ENCODE results near the gene PPP1R1A. TPM values are rescaled to one million over a fixed set of nuclear protein-coding genes. Genes with fewer than 3 reads are reported as not detected.

The PPP1R1A gene
- total RNA-seq, 4 donors from 2014 or later = 0.76 to 9.0 (median 2.4) TPM

DNA sequence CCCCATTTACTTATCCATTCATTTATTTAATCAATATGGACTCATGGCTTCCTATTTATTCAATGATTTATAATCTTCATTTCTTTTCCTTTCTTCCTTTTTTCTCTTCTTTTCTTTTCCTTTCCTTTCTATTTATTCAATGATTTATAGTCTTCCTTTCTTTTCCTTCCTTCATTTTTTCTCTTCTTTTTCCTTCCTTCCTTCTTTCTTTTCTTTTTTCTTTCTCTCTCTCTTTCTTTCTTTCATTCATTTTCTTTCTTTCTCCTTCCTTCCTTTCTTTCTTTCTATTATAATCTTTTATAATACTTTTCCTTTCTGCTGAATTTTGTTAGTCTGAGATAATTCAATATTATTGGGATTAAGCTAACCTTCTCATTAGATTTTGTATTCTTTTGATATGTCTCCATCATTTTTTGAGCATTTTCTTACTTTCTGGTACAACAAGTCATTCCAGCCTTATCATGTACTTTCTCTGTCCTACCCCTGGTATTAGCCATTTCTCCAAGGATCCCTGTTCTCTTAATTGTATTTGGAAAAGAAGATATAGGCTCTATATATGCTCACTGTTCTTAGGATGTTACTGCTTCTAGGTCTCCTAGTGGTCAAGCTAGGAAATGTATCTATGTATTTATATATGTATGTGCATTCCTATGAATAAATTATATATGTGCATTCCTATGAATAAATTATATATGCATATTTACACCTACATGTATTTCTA, 34.2 kb upstream of the PPP1R1A start:
- no peak for DNase-seq
- Histone ChIP-seq H3K36me3 (no peaks in the 10 kb centered on the region), H3K4me1 (no peaks in the 10 kb centered on the region), H3K9me3 (no peaks in the 10 kb centered on the region), H3K27ac (no peak overlapping the region), H3K27me3 (peaks cover 0 to 7% of the 10 kb centered on the region in 2 donors), H3K4me3 (no peak overlapping the region)
- no peak for TF ChIP-seq POLR2A (IDR thresholded peaks at IDR 0.05)
- TF ChIP-seq, protein P1, sequence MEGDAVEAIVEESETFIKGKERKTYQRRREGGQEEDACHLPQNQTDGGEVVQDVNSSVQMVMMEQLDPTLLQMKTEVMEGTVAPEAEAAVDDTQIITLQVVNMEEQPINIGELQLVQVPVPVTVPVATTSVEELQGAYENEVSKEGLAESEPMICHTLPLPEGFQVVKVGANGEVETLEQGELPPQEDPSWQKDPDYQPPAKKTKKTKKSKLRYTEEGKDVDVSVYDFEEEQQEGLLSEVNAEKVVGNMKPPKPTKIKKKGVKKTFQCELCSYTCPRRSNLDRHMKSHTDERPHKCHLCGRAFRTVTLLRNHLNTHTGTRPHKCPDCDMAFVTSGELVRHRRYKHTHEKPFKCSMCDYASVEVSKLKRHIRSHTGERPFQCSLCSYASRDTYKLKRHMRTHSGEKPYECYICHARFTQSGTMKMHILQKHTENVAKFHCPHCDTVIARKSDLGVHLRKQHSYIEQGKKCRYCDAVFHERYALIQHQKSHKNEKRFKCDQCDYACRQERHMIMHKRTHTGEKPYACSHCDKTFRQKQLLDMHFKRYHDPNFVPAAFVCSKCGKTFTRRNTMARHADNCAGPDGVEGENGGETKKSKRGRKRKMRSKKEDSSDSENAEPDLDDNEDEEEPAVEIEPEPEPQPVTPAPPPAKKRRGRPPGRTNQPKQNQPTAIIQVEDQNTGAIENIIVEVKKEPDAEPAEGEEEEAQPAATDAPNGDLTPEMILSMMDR (IDR thresholded peaks at IDR 0.05) = no peak
- intact Hi-C loops (cut with DNase I; ENCODE audit: low total_unique reads) = no loop called here

DNA sequence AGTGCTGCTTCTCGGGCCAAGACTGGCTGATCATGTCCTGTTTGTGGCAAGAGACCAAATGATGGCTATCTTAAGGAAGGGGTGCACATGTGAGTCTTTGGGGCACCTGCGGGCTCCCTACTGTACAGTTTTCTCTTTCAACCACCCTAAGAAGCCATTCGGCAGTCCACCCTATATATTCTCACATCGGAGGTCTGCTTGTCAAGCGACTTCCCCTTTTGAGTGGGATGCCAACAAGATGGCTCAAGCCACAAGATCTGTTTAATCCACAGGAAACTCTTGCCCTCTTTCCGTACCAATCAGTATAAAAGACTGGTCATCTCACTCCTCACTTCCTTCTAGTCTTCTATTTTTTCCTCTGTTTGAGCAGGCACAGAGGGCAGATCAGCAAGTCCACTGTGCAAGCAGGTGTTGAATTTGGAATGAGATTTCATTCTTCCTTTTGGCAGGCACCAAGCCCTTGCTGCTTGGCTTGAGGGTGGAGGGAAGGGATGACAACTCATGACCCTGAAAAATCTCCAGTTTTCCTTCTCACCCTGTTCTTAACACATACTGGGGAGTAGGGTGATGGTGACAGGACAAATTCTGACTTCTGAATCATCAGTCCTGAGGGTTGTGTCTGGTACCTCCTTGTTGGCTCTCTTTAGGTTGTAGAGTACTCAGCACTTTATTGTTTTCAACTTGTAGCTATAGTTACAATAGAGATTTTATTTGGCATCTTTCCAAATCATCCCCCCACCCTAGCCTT, 28.6 kb upstream of the PPP1R1A start:
- TF ChIP-seq, protein P1 (IDR thresholded peaks at IDR 0.05) = no peak
- no peak for TF ChIP-seq POLR2A (IDR thresholded peaks at IDR 0.05)
- no peak overlapping the region for H3K4me3 ChIP-seq
- H3K9me3 ChIP-seq = no peaks in the 10 kb centered on the region
- no peaks in the 10 kb centered on the region for H3K4me1 ChIP-seq
- intact Hi-C loops (cut with DNase I; ENCODE audit: low total_unique reads) = no loop called here
- DNase-seq = no peak
- H3K36me3 ChIP-seq = no peaks in the 10 kb centered on the region
- H3K27ac ChIP-seq = no peak overlapping the region
- no peaks in the 10 kb centered on the region for H3K27me3 ChIP-seq

DNA sequence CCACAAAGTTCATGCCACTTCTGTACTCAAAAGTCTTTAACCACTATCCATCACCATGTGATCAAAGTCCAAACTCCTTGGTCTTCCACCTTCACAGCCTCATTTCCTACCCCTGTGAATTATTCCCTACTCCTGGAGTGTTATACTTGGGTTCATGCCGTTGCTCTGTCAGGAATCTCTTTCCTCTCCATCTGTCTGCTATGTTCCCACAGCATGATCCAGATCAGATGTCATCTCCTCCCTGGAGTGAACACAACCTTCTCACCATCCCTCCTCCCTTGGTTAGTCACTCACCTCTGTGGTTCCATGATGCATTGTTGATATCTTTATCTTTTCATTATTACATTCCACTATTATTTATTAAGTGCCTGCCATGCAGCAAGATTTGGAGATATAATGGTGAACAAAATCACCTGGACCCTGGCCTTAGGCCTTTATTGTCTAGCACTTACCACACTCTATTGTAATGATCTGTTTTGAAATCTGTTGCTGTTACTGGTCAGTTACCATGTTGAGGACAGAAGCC, 23.8 kb upstream of the PPP1R1A start:
- Histone ChIP-seq H3K9me3 (no peaks in the 10 kb centered on the region), H3K27me3 (no peaks in the 10 kb centered on the region), H3K4me1 (no peaks in the 10 kb centered on the region), H3K4me3 (no peak overlapping the region), H3K36me3 (no peaks in the 10 kb centered on the region), H3K27ac (no peak overlapping the region)
- TF ChIP-seq POLR2A (IDR thresholded peaks at IDR 0.05) = no peak
- TF ChIP-seq, protein P1 (IDR thresholded peaks at IDR 0.05) = no peak
- DNase-seq = no peak
- intact Hi-C loops (cut with DNase I; ENCODE audit: low total_unique reads) = no loop called here

DNA sequence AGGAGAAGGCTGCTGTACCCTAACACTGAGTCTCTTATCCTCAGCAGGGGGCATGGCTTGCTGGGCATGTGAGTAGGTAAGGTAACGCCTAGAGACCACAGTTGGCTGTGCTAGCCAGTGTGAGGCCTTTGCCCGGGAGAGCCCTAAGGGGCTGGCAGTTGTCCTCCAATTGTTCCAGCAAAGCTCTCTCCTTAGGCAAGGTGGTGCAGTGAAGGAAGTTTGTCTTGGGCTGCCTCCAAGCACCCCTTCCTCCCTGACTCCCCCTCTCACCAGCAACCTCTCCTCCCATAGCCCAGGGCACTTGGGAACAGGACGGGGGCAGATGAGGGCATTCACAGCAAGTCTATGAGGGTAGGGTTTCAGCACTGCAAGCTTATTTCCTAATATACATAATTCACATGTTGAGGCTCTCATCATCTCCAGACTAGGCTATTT, 23.3 kb upstream of the PPP1R1A start:
- intact Hi-C loops (cut with DNase I; ENCODE audit: low total_unique reads) = no loop called here
- Histone ChIP-seq H3K9me3 (no peaks in the 10 kb centered on the region), H3K27ac (no peak overlapping the region), H3K27me3 (no peaks in the 10 kb centered on the region), H3K4me1 (no peaks in the 10 kb centered on the region), H3K4me3 (no peak overlapping the region), H3K36me3 (no peaks in the 10 kb centered on the region)
- TF ChIP-seq, protein P1 (IDR thresholded peaks at IDR 0.05) = no peak
- TF ChIP-seq POLR2A (IDR thresholded peaks at IDR 0.05) = no peak
- no peak for DNase-seq

DNA sequence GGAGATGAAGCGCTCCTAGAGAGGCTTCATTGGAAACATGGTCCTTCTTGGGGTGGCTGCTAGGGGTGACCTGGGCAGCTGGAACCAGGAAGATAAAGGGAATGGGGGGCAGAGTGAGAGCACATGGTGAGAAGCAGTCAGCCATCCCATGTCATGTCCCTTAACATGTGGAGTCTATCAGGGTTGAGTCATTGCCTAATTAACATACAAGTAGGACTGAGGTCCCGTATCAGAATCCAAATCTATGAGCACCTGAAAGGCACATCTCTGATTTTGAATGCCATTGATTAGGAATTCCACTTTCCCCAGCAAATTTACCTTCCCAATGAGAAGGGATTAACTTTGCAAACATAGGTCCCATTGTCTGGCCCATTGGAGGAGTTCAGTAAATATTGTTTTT, 20.3 kb upstream of the PPP1R1A start:
- TF ChIP-seq, protein P1 (IDR thresholded peaks at IDR 0.05) = no peak
- no peak for TF ChIP-seq POLR2A (IDR thresholded peaks at IDR 0.05)
- H3K27ac ChIP-seq = no peak overlapping the region
- no peaks in the 10 kb centered on the region for H3K4me1 ChIP-seq
- H3K9me3 ChIP-seq = no peaks in the 10 kb centered on the region
- H3K36me3 ChIP-seq = no peaks in the 10 kb centered on the region
- intact Hi-C loops (cut with DNase I; ENCODE audit: low total_unique reads) = no loop called here
- no peak for DNase-seq
- no peaks in the 10 kb centered on the region for H3K27me3 ChIP-seq
- H3K4me3 ChIP-seq = no peak overlapping the region

Data from uterus (tissue), 4 donors.